Embryonic facial prominence (tissue), 1 donor: ENCODE measurements around the gene FAP.

Source experiments
- DNase-seq: peaks from one replicate; pipeline ENCODE4 v3.0.0-alpha.2; 2016; ENCODE audit errors: extremely low spot score

Gene FAP

GRCh38 chr2:162242586-162243280 lies 512 bp downstream of the FAP start:
- no peak for DNase-seq

- DNase-seq = no peak
These were observed 1.7 kb downstream of the FAP start for GRCh38 chr2:162241571-162241970.

GRCh38 chr2:162234620-162235462 lies 8.4 kb downstream of the FAP start:
- no peak for DNase-seq

- DNase-seq = no peak
These were observed 10.0 kb downstream of the FAP start for GRCh38 chr2:162233197-162233596.

GRCh38 chr2:162232671-162233070 lies 10.6 kb downstream of the FAP start:
- DNase-seq = no peak

GRCh38 chr2:162232027-162232426 lies 11.2 kb downstream of the FAP start:
- DNase-seq = no peak

- no peak for DNase-seq
These were observed 12.5 kb downstream of the FAP start for GRCh38 chr2:162230761-162231160.

- DNase-seq = no peak
These were observed 16.4 kb downstream of the FAP start for GRCh38 chr2:162226836-162227235.

GRCh38 chr2:162221064-162221463 lies 22.2 kb downstream of the FAP start:
- no peak for DNase-seq

GRCh38 chr2:162220368-162220767 lies 22.9 kb downstream of the FAP start:
- DNase-seq = no peak

GRCh38 chr2:162219426-162219825 lies 23.8 kb downstream of the FAP start:
- no peak for DNase-seq

GRCh38 chr2:162217598-162217997 lies 25.6 kb downstream of the FAP start:
- DNase-seq = peak; percentile 18

GRCh38 chr2:162215162-162215561 lies 28.1 kb downstream of the FAP start:
- no peak for DNase-seq

GRCh38 chr2:162212366-162212765 lies 30.9 kb downstream of the FAP start:
- no peak for DNase-seq

GRCh38 chr2:162211732-162212131 lies 31.5 kb downstream of the FAP start:
- no peak for DNase-seq

- DNase-seq = no peak
These were observed 32.9 kb downstream of the FAP start for GRCh38 chr2:162210385-162210784.

- no peak for DNase-seq
These were observed 41.0 kb downstream of the FAP start for GRCh38 chr2:162202203-162202602.

- no peak for DNase-seq
These were observed 42.6 kb downstream of the FAP start for GRCh38 chr2:162200636-162201035.

- no peak for DNase-seq
These were observed 43.3 kb downstream of the FAP start for GRCh38 chr2:162199913-162200312.

- no peak for DNase-seq
These were observed 45.0 kb downstream of the FAP start for GRCh38 chr2:162198239-162198638.

- no peak for DNase-seq
These were observed 46.0 kb downstream of the FAP start for GRCh38 chr2:162197069-162197825.

- no peak for DNase-seq
These were observed 46.6 kb downstream of the FAP start for GRCh38 chr2:162196638-162197037.
